ENCODE results near the gene TMEM178A.
"Not testable (repeated sequence)": the region's sequence is repeated elsewhere in the genome, so short reads cannot be mapped to it uniquely, and the experiment has no call there.

TMEM178A gene

DNA sequence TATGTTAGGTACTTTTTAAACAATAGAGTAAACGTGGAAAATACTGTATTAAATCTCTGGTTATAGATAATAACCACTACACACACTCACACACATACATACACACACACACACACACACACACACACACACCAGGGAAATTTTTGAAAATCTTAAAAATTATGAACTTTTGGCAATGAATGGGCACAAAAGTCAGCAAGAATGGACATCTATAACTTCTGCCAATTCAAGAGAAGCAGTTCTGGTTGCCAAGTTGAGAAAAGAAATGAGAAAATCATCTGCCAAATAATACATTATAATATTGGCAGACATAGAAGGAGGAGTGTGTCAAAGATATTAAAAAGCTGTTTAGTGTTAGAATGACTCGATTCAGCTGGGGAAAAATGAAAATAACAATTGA lies 42.9 kb upstream of the TMEM178A start:
- H3K36me3 ChIP-seq (ENCODE audit: control insufficient read depth, insufficient read depth, low read length), result no peaks in the 10 kb centered on the region
- no peak for DNase-seq (ENCODE audit: extremely low read depth, insufficient read length)

DNA sequence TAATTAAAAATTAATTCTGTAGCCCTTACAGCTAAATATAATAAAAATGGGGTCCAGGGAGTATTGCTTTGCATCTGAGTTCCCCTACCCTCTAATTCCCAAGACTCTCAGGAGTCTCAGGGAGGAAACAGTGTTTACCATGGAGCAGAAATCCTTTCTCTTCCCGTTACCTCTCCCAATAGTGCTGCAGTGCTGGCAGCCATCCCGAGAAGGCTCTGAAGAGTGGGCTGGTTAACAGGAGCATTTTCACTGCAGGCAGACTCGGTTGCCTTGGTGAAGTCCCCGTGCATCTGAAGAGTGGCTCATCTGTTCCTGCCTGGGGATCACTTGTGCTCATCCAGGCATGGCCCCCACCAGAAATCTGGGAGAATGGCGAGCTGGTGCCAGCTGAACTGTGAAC lies 41.8 kb upstream of the TMEM178A start:
- Histone ChIP-seq H3K4me3 (replicated peaks; ENCODE audit: low read depth, low read length) (no peak overlapping the region), H3K36me3 (ENCODE audit: control insufficient read depth, insufficient read depth, low read length) (no peaks in the 10 kb centered on the region), H3K27me3 (replicated peaks; ENCODE audit: control insufficient read depth, insufficient read depth, low read length) (no peaks in the 10 kb centered on the region)
- no peak for DNase-seq (ENCODE audit: extremely low read depth, insufficient read length)
- TF ChIP-seq CTCF (IDR thresholded peaks at IDR 0.05; ENCODE audit: insufficient read depth, low read length, poor library complexity, severe bottlenecking), result no peak

More for the DNA sequence above, 42.9 kb upstream of the TMEM178A start:
- TF ChIP-seq CTCF (IDR thresholded peaks at IDR 0.05; ENCODE audit: insufficient read depth, low read length, poor library complexity, severe bottlenecking), result no peak
- no peak overlapping the region for H3K4me3 ChIP-seq (replicated peaks; ENCODE audit: low read depth, low read length)
- H3K27me3 ChIP-seq (replicated peaks; ENCODE audit: control insufficient read depth, insufficient read depth, low read length), result no peaks in the 10 kb centered on the region

DNA sequence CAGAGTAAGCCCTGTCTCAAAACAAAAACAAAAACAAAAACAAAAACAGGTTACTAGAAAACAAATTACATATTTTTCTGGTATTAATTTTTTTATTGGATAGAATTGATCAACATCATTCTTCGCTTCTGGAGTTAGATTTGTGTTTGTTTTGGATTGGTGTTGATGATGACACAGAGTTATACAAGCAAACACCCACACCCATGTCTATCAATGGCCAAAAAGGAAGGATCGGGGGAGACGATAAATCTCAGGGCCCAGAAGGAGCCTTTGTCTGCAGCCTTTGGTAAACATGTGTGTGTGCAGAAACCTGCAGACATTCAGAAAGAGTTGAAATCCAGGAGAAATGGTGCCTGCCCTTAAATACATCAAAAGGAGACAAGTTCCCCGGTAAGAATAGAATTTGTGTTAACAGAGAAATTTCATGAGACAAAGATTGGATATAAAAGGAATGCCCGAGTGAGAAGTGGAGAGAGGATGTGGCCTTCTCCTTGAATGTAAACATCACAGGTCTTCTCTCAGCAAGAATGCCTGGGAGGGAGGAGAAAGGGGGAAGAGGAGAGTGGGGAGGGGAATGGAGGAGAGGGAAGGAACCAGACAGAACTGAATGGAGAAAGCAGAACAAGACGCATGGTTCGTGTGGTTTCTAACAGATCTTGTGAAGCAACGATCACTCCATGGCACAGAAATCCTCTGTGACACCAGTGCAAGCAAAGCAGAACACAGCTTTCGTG lies 40.4 kb upstream of the TMEM178A start:
- Histone ChIP-seq H3K27me3 (replicated peaks; ENCODE audit: control insufficient read depth, insufficient read depth, low read length) (no peaks in the 10 kb centered on the region), H3K4me3 (replicated peaks; ENCODE audit: low read depth, low read length) (no peak overlapping the region), H3K36me3 (ENCODE audit: control insufficient read depth, insufficient read depth, low read length) (no peaks in the 10 kb centered on the region)
- TF ChIP-seq CTCF (IDR thresholded peaks at IDR 0.05; ENCODE audit: insufficient read depth, low read length, poor library complexity, severe bottlenecking), result no peak
- no peak for DNase-seq (ENCODE audit: extremely low read depth, insufficient read length)

- no peak overlapping the region for H3K4me3 ChIP-seq (replicated peaks; ENCODE audit: low read depth, low read length)
- no peaks in the 10 kb centered on the region for H3K27me3 ChIP-seq (replicated peaks; ENCODE audit: control insufficient read depth, insufficient read depth, low read length)
- no peaks in the 10 kb centered on the region for H3K36me3 ChIP-seq (ENCODE audit: control insufficient read depth, insufficient read depth, low read length)
- no peak for TF ChIP-seq CTCF (IDR thresholded peaks at IDR 0.05; ENCODE audit: insufficient read depth, low read length, poor library complexity, severe bottlenecking)
- DNase-seq (ENCODE audit: extremely low read depth, insufficient read length), result no peak
Observed at GRCh38 chr2:39625927-39626270, 39.8 kb upstream of the TMEM178A start.

DNA sequence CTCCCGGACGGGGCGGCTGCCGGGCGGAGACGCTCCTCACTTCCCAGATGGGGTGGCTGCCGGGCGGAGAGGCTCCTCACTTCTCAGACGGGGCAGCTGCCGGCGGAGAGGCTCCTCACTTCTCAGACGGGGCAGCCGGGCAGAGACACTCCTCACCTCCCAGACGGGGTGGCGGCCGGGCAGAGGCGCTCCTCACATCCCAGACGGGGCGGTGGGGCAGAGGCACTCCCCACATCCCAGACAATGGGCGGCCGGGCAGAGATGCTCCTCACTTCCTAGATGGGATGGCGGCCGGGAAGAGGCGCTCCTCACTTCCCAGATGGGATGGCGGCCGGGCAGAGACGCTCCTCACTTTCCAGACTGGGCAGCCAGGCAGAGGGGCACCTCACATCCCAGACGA lies 37.4 kb upstream of the TMEM178A start:
- H3K27me3 ChIP-seq (replicated peaks; ENCODE audit: control insufficient read depth, insufficient read depth, low read length); H3K36me3 ChIP-seq (ENCODE audit: control insufficient read depth, insufficient read depth, low read length); DNase-seq (ENCODE audit: extremely low read depth, insufficient read length): not testable (repeated sequence)

GRCh38 chr2:39629646-39630045 lies 36.1 kb upstream of the TMEM178A start:
- no peak overlapping the region for H3K4me3 ChIP-seq (replicated peaks; ENCODE audit: low read depth, low read length)
- no peak for DNase-seq (ENCODE audit: extremely low read depth, insufficient read length)
- H3K27me3 ChIP-seq (replicated peaks; ENCODE audit: control insufficient read depth, insufficient read depth, low read length), result no peaks in the 10 kb centered on the region
- no peak for TF ChIP-seq CTCF (IDR thresholded peaks at IDR 0.05; ENCODE audit: insufficient read depth, low read length, poor library complexity, severe bottlenecking)
- H3K36me3 ChIP-seq (ENCODE audit: control insufficient read depth, insufficient read depth, low read length), result no peaks in the 10 kb centered on the region

More for the DNA sequence above, 37.4 kb upstream of the TMEM178A start:
- not testable (repeated sequence) for H3K4me3 ChIP-seq (replicated peaks; ENCODE audit: low read depth, low read length)
